OCI-LY1 (cell line): ENCODE data around the gene ANO4.

Experiments used
- H2AFZ ChIP-seq: fragments of 200-600 bp; sonication (generic), shearing (Covaris generic); 2 replicates; pipeline ENCODE4 v1.6.0; 2014; ENCODE audit warnings: antibody characterized with exemption, mild to moderate bottlenecking, low read length
- H3F3A ChIP-seq: fragments of 200-600 bp; sonication (generic), shearing (Covaris generic); 2 replicates; pipeline ENCODE4 v1.6.0; 2014; ENCODE audit warnings: mild to moderate bottlenecking, antibody characterized with exemption, low read length, moderate library complexity; ENCODE audit not compliant: insufficient read depth
- H3K27ac ChIP-seq: fragments of 200-600 bp; sonication (generic); 2 replicates; pipeline ENCODE4 v1.5.1; 2014; ENCODE audit warnings: low read length, mixed run types, mild to moderate bottlenecking, low read depth; ENCODE audit not compliant: poor library complexity, severe bottlenecking
- H3K27me3 ChIP-seq: fragments of 200-600 bp; sonication (generic); 2 replicates; pipeline ENCODE4 v1.6.0; 2014; ENCODE audit warnings: antibody characterized with exemption, mild to moderate bottlenecking, low read length, moderate library complexity; ENCODE audit not compliant: insufficient read depth
- H3K36me3 ChIP-seq: fragments of 200-600 bp; sonication (generic); 2 replicates; pipeline ENCODE4 v1.6.1; 2014; ENCODE audit warnings: mild to moderate bottlenecking, antibody characterized with exemption, low read length, moderate library complexity, mixed read lengths; ENCODE audit not compliant: insufficient read depth
- H3K4me1 ChIP-seq: fragments of 200-600 bp; sonication (generic); 2 replicates; pipeline ENCODE4 v1.5.1; 2014; ENCODE audit warnings: mild to moderate bottlenecking, low read length, moderate library complexity; ENCODE audit not compliant: insufficient read depth, severe bottlenecking
- H3K4me2 ChIP-seq: fragments of 200-600 bp; sonication (generic), shearing (Covaris generic); 2 replicates; pipeline ENCODE4 v1.6.1; 2014; ENCODE audit warnings: low read length
- H3K4me3 ChIP-seq: fragments of 200-600 bp; sonication (generic); 2 replicates; pipeline ENCODE4 v1.5.1; 2014; ENCODE audit warnings: low read length, low read depth, mild to moderate bottlenecking, mixed read lengths; ENCODE audit not compliant: poor library complexity, severe bottlenecking
- H3K79me2 ChIP-seq: fragments of 200-600 bp; shearing (Covaris generic); 2 replicates; pipeline ENCODE4 v1.6.1; 2016; ENCODE audit warnings: mixed run types, low read length, mixed read lengths; ENCODE audit not compliant: insufficient read depth
- H3K9ac ChIP-seq: fragments of 200-600 bp; sonication (generic), shearing (Covaris generic); 2 replicates; pipeline ENCODE4 v1.6.1; 2014; ENCODE audit warnings: mild to moderate bottlenecking, low read length, mixed read lengths
- H3K9me2 ChIP-seq: fragments of 200-600 bp; sonication (generic), shearing (Covaris generic); 2 replicates; pipeline ENCODE4 v1.6.1; 2014; ENCODE audit warnings: low read depth, mild to moderate bottlenecking, low read length, mixed read lengths
- H3K9me3 ChIP-seq: fragments of 200-600 bp; shearing (Covaris generic); 2 replicates; pipeline ENCODE4 v1.6.1; 2014; ENCODE audit warnings: low read length, mixed read lengths
- H4K20me1 ChIP-seq: fragments of 200-600 bp; sonication (generic), shearing (Covaris generic); 2 replicates; pipeline ENCODE4 v1.6.0; 2016; ENCODE audit warnings: mild to moderate bottlenecking, low read length; ENCODE audit not compliant: insufficient read depth
- CTCF ChIP-seq: fragments of 200-600 bp; sonication (generic), shearing (Covaris generic); IDR thresholded peaks from 2 replicates; pipeline ENCODE4 v1.5.1; 2017; ENCODE audit warnings: mild to moderate bottlenecking, antibody characterized with exemption, low read length, moderate library complexity, mixed read lengths
- EZH2 ChIP-seq: fragments of 200-600 bp; sonication (generic), shearing (Covaris generic); IDR thresholded peaks from 2 replicates; pipeline ENCODE4 v1.8.0; 2017; ENCODE audit warnings: borderline replicate concordance, mixed run types, mild to moderate bottlenecking, antibody characterized with exemption, low read length, moderate library complexity, mixed read lengths

Gene ANO4

GRCh38 chr12:101173197-101173749 is 378.7 kb downstream of the ANO4 start:
- no peaks in the 10 kb centered on the region for H4K20me1 ChIP-seq
- H3K27me3 ChIP-seq: no peaks in the 10 kb centered on the region
- H3K4me1 ChIP-seq: no peaks in the 10 kb centered on the region
- H2AFZ ChIP-seq: no peak overlapping the region
- no peaks in the 10 kb centered on the region for H3K36me3 ChIP-seq
- no peaks in the 10 kb centered on the region for H3K9me2 ChIP-seq
- no peaks in the 10 kb centered on the region for H3F3A ChIP-seq
- no peaks in the 10 kb centered on the region for H3K9me3 ChIP-seq
- no peaks in the 10 kb centered on the region for H3K79me2 ChIP-seq
- H3K4me3 ChIP-seq: no peak overlapping the region
- no peak overlapping the region for H3K4me2 ChIP-seq
- no peak overlapping the region for H3K9ac ChIP-seq
- TF ChIP-seq CTCF (no peak), EZH2 (no peak)
- H3K27ac ChIP-seq: no peak overlapping the region

GRCh38 chr12:101174541-101174940 is 380.0 kb downstream of the ANO4 start:
- Histone ChIP-seq H3K9me2 (no peaks in the 10 kb centered on the region), H3K4me1 (no peaks in the 10 kb centered on the region), H3K9me3 (no peaks in the 10 kb centered on the region), H4K20me1 (no peaks in the 10 kb centered on the region), H3K36me3 (no peaks in the 10 kb centered on the region), H3F3A (no peaks in the 10 kb centered on the region), H3K4me3 (no peak overlapping the region), H3K27me3 (no peaks in the 10 kb centered on the region), H3K9ac (no peak overlapping the region), H3K4me2 (no peak overlapping the region), H3K27ac (no peak overlapping the region), H3K79me2 (no peaks in the 10 kb centered on the region), H2AFZ (no peak overlapping the region)
- TF ChIP-seq EZH2 (no peak), CTCF (no peak)
